ENCODE measurements around the gene TPRN.

GRCh38 chr9:137178201-137178938, 22.2 kb downstream of the TPRN start:
- TF ChIP-seq CTCF (conservative IDR thresholded peaks at IDR 0.05 in 1 of 2, IDR thresholded peaks at IDR 0.05 in 1 of 2; ENCODE audit: extremely low read depth in 1 of 2, insufficient read depth in 1 of 2, low read depth in 1 of 2, low read length in 2 of 2) (no peak), EZH2 (IDR thresholded peaks at IDR 0.05; ENCODE audit: borderline replicate concordance, low read length) (no peak)

All from mammary epithelial cell (primary cell).